Gastrocnemius medialis (tissue), 4 donors: Measurements from ENCODE around the gene NOTCH1.

ENCODE experiments used
- POLR2A ChIP-seq, 2 donors: fragments of 450-650 bp; IDR thresholded peaks; one replicate each; pipeline ENCODE4 v1.6.1; 2017; ENCODE audit warnings: antibody characterized with exemption in 2 of 2, mild to moderate bottlenecking in 2 of 2, moderate library complexity in 2 of 2
- TF ChIP-seq, protein P1 (sequence below), 5 experiments: fragments of 450-650 bp in 3 of 5; fragments of 200-600 bp in 2 of 5; sonication (generic) in 2 of 5; IDR thresholded peaks in 4 of 5; conservative IDR thresholded peaks in 1 of 5; 1 replicate in 4 of 5; 2 replicates in 1 of 5; pipeline ENCODE4 v1.5.1; 2016 to 2019; ENCODE audit warnings: antibody characterized with exemption in 5 of 5, mild to moderate bottlenecking in 3 of 5, moderate library complexity in 3 of 5

DNA sequence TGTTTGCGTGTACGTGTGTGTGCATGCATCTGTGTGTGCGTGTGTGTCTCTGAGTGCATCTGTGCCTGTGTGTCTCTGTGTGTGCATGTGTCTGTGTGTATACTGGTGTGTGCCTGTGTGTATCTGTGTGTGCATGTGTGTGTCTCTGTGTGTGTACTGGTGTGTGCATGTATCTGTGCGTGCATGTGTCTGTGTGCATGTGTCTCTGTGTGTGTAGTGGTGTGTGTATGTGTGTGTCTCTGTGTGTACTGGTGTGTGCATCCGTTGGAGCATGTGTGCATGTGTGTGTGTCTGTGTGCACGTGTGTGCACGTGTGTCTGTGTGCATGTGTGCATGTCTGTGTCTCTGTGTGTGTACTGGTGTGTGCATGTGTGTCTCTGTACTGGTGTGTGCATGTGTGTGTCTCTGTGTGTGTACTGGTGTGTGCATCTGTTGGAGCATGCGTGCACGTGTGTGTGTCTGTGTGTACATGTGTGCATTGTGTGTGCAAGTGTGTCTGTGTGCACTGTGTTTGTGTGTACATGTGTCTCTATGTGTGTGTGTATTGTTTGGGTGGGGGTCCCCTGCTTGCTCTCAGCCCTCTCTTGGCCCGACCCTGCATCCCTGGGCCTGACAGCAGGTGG is 23.8 kb upstream of the NOTCH1 start:
- TF ChIP-seq, protein P1, sequence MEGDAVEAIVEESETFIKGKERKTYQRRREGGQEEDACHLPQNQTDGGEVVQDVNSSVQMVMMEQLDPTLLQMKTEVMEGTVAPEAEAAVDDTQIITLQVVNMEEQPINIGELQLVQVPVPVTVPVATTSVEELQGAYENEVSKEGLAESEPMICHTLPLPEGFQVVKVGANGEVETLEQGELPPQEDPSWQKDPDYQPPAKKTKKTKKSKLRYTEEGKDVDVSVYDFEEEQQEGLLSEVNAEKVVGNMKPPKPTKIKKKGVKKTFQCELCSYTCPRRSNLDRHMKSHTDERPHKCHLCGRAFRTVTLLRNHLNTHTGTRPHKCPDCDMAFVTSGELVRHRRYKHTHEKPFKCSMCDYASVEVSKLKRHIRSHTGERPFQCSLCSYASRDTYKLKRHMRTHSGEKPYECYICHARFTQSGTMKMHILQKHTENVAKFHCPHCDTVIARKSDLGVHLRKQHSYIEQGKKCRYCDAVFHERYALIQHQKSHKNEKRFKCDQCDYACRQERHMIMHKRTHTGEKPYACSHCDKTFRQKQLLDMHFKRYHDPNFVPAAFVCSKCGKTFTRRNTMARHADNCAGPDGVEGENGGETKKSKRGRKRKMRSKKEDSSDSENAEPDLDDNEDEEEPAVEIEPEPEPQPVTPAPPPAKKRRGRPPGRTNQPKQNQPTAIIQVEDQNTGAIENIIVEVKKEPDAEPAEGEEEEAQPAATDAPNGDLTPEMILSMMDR (IDR thresholded peaks at IDR 0.05 in 4 of 5, conservative IDR thresholded peaks at IDR 0.05 in 1 of 5): no peak
- TF ChIP-seq POLR2A (IDR thresholded peaks at IDR 0.05): no peak
